Lung (tissue), 12 donors: ENCODE measurements around the gene SLC6A18. TPM values are rescaled to one million over a fixed set of nuclear protein-coding genes. Genes with fewer than 3 reads are reported as not detected.

Experiments
- ATAC-seq: fragments of 200-7000 bp; cut with Tn5 transposase; one replicate; pipeline ENCODE4 v1.9.1; 2020; ENCODE audit warnings: moderate number of reproducible peaks; ENCODE audit not compliant: insufficient read depth, low FRiP score
- DNase-seq, 3 donors: peaks; one replicate each; pipeline ENCODE4 v3.0.0-alpha.2; 2013 to 2017
- H3K27ac ChIP-seq, 2 donors: one replicate each; pipeline ENCODE4 v1.5.1; 2013; ENCODE audit warnings: mild to moderate bottlenecking in 2 of 2, moderate library complexity in 2 of 2, control low read depth in 1 of 2, inconsistent platforms in 1 of 2, low read depth in 1 of 2, low read length in 1 of 2
- H3K27me3 ChIP-seq, 3 donors: one replicate each; pipeline ENCODE4 v1.5.1; 2013; ENCODE audit warnings: low read length in 2 of 3; ENCODE audit not compliant: control insufficient read depth in 3 of 3, insufficient read depth in 3 of 3
- H3K36me3 ChIP-seq, 4 donors: one replicate each; pipeline ENCODE4 v1.5.1; 2013; ENCODE audit warnings: low read length in 4 of 4, mild to moderate bottlenecking in 1 of 4, moderate library complexity in 1 of 4; ENCODE audit not compliant: control insufficient read depth in 4 of 4, insufficient read depth in 4 of 4
- H3K4me1 ChIP-seq, 5 donors: one replicate each; pipeline ENCODE4 v1.5.1; 2013; ENCODE audit warnings: low read length in 5 of 5, mild to moderate bottlenecking in 2 of 5, moderate library complexity in 1 of 5; ENCODE audit not compliant: control insufficient read depth in 5 of 5, insufficient read depth in 5 of 5
- H3K4me3 ChIP-seq: one replicate; pipeline ENCODE4 v1.5.1; 2013; ENCODE audit warnings: mild to moderate bottlenecking, control low read depth, moderate library complexity
- H3K9ac ChIP-seq, 2 donors: one replicate each; pipeline ENCODE4 v1.5.1; 2013; ENCODE audit warnings: low read length in 2 of 2, control low read depth in 1 of 2; ENCODE audit not compliant: insufficient read depth in 1 of 2
- H3K9me3 ChIP-seq, 4 donors: one replicate each; pipeline ENCODE4 v1.5.1; 2013; ENCODE audit warnings: low read length in 3 of 4, mild to moderate bottlenecking in 1 of 4, moderate library complexity in 1 of 4; ENCODE audit not compliant: control insufficient read depth in 4 of 4, insufficient read depth in 3 of 4
- WGBS, 2 donors: extraction: QIAGEN DNeasy Blood & Tissue Kit; methylation state at CpG; one replicate each; pipeline ENCODE4 v1.1.7; 2013; 5-methylcytosine and 5-hydroxymethylcytosine counted together
- polyA plus RNA-seq, 2 donors: library from polyadenylated mRNA; stranded (reverse); fragments of 200-250 nt; gene quantifications; one replicate each; pipeline ENCODE4 v1.2.1, GENCODE V29; 2013
- total RNA-seq, 2 donors: library from RNA; depleted of rRNA in 1 of 2; stranded (reverse); fragments of >200 nt in 1 of 2; gene quantifications; one replicate each; pipeline ENCODE4 v1.2.1, GENCODE V29; 2014 to 2021
- TF ChIP-seq, protein P1 (sequence below): IDR thresholded peaks from 2 replicates; pipeline ENCODE4 v1.5.1; 2012; ENCODE audit warnings: mild to moderate bottlenecking; ENCODE audit errors: control extremely low read depth, extremely low read depth
- donor health status: control.
- donor health status: control.
- donor health status: Bipolar disorder and iron deficiency.
- donor health status: healthy.
- donor health status: DM: yes; HTN: yes; CAD: no.

SLC6A18 gene
- total and polyA plus RNA-seq, 4 donors: not detected

- peak in 1 of 3 donors; percentile 7 for DNase-seq
- ATAC-seq: no peak
- Histone ChIP-seq H3K36me3 (no peaks in the 10 kb centered on the region), H3K27me3 (peaks cover 0 to 28% (median 9%) of the 10 kb centered on the region in 3 donors), H3K9ac (no peak overlapping the region), H3K9me3 (no peaks in the 10 kb centered on the region), H3K4me1 (no peaks in the 10 kb centered on the region), H3K27ac (no peak overlapping the region), H3K4me3 (no peak overlapping the region)
- 57 to 64% methylated on average over 10 of the region's 10 CpGs for WGBS, 2 donors
- TF ChIP-seq, protein P1, sequence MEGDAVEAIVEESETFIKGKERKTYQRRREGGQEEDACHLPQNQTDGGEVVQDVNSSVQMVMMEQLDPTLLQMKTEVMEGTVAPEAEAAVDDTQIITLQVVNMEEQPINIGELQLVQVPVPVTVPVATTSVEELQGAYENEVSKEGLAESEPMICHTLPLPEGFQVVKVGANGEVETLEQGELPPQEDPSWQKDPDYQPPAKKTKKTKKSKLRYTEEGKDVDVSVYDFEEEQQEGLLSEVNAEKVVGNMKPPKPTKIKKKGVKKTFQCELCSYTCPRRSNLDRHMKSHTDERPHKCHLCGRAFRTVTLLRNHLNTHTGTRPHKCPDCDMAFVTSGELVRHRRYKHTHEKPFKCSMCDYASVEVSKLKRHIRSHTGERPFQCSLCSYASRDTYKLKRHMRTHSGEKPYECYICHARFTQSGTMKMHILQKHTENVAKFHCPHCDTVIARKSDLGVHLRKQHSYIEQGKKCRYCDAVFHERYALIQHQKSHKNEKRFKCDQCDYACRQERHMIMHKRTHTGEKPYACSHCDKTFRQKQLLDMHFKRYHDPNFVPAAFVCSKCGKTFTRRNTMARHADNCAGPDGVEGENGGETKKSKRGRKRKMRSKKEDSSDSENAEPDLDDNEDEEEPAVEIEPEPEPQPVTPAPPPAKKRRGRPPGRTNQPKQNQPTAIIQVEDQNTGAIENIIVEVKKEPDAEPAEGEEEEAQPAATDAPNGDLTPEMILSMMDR: no peak
These were observed 19.8 kb downstream of the SLC6A18 start for GRCh38 chr5:1244976-1245375.

GRCh38 chr5:1245905-1246576 is 20.9 kb downstream of the SLC6A18 start:
- H3K4me3 ChIP-seq: no peak overlapping the region
- H3K9me3 ChIP-seq: peaks cover 0 to 2% (median 0%) of the 10 kb centered on the region in 4 donors
- H3K27me3 ChIP-seq: peaks cover 0 to 28% (median 9%) of the 10 kb centered on the region in 3 donors
- no peak for ATAC-seq
- H3K9ac ChIP-seq: no peak overlapping the region
- TF ChIP-seq, protein P1: no peak
- WGBS, 2 donors: 35 to 60% methylated on average over 44 to 58 of the region's 58 CpGs
- H3K27ac ChIP-seq: no peak overlapping the region
- H3K4me1 ChIP-seq: no peaks in the 10 kb centered on the region
- DNase-seq: no peak
- no peaks in the 10 kb centered on the region for H3K36me3 ChIP-seq

GRCh38 chr5:1246711-1247431 is 21.7 kb downstream of the SLC6A18 start:
- 24 to 28% methylated on average over 43 of the region's 43 CpGs for WGBS, 2 donors
- peak; percentile 66 to 74 (median 73) for DNase-seq
- no peak overlapping the region for H3K9ac ChIP-seq
- peaks cover 0 to 2% (median 0%) of the 10 kb centered on the region in 4 donors for H3K9me3 ChIP-seq
- TF ChIP-seq, protein P1: no peak
- no peak for ATAC-seq
- H3K4me1 ChIP-seq: no peaks in the 10 kb centered on the region
- H3K27ac ChIP-seq: no peak overlapping the region
- H3K4me3 ChIP-seq: no peak overlapping the region
- H3K36me3 ChIP-seq: no peaks in the 10 kb centered on the region
- peaks cover 0 to 28% (median 9%) of the 10 kb centered on the region in 3 donors for H3K27me3 ChIP-seq
